ENCODE data around the gene SERPIND1.

The SERPIND1 gene

DNA sequence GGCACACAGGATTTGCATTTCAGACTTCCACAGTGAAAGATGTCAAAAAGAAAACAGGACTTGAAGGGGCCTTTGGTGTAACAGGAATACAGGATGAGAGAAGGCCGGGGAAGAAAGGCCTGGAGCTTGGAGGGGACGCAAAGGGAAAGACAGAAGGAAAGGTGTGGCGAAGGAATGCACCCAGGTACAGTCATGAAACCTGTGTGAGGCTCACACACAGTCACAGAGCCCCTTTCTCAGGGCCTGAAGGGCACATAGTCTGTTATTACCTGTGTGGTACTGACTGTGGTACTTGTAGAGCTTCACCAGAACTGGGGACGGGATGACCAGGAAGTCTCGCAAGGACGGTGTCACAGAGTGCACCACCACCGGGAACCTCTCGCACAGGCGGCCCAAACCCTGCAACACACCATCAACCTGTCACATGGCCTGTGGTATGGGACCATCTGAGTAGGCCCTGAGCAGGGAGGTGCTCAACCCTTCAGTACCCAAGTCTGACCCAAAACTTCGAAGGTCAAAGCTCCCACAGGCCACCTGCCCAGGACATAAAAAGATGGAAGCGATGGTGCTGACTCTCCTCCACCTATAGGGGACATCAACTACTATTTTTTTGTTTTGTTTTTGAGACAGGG lies 29.1 kb downstream of the SERPIND1 start:
- TF ChIP-seq REST (IDR thresholded peaks at IDR 0.05; ENCODE audit: insufficient read depth in 1 of 2, low read depth in 2 of 2, low read length in 2 of 2) = no peak
- TF ChIP-seq POLR2AphosphoS5 (IDR thresholded peaks at IDR 0.05; ENCODE audit: low read depth, low read length) = no peak
- TF ChIP-seq TAF1 (IDR thresholded peaks at IDR 0.05; ENCODE audit: borderline replicate concordance, insufficient read depth, low read length) = no peak
- TF ChIP-seq SIN3A (IDR thresholded peaks at IDR 0.05; ENCODE audit: borderline replicate concordance, insufficient read depth, low read length) = no peak
- TF ChIP-seq FOXP2 (optimal IDR thresholded peaks at IDR 0.05; ENCODE audit: borderline replicate concordance, extremely low read depth, extremely low read length, insufficient read depth) = no peak

DNA sequence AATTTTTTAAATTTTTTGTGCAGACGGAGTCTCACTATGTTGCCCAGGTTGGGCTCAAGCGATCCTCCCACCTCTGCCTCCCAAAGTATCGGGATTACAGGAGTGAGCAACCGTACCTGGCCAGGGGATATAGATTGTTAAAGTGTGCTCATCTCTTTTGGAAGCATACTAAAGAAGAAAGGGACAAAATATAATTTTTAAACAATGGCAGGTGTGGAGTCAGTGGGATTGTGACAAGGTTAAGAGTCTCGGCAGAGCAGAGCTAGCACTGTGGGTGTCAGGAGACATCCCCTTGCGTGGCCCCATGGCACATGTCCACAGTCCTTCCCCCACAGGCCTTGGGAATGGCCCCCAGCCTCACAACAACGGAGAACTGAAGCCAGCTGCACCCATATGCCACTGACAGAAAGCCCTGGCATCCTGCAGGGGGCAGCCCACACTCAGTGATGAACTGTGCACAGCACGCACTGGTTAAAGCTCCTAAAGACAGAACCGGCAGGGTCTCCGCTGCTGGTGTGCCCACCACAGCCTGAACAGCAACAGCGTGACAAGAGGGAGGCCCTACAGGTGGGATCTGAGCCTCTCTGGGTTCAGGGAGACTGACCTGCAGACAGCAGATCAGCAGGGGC lies 29.9 kb downstream of the SERPIND1 start:
- TF ChIP-seq SIN3A (IDR thresholded peaks at IDR 0.05; ENCODE audit: borderline replicate concordance, insufficient read depth, low read length) (no peak), POLR2AphosphoS5 (IDR thresholded peaks at IDR 0.05; ENCODE audit: low read depth, low read length) (no peak), FOXP2 (optimal IDR thresholded peaks at IDR 0.05; ENCODE audit: borderline replicate concordance, extremely low read depth, extremely low read length, insufficient read depth) (no peak)

GRCh38 chr22:20804650-20805049 lies 30.7 kb downstream of the SERPIND1 start:
- no peak for TF ChIP-seq SIN3A (IDR thresholded peaks at IDR 0.05; ENCODE audit: borderline replicate concordance, insufficient read depth, low read length)

GRCh38 chr22:20805972-20806471 lies 32.1 kb downstream of the SERPIND1 start:
- TF ChIP-seq POLR2AphosphoS5 (IDR thresholded peaks at IDR 0.05; ENCODE audit: low read depth, low read length) (no peak), REST (IDR thresholded peaks at IDR 0.05; ENCODE audit: insufficient read depth in 1 of 2, low read depth in 2 of 2, low read length in 2 of 2) (no peak), TAF1 (IDR thresholded peaks at IDR 0.05; ENCODE audit: borderline replicate concordance, insufficient read depth, low read length) (no peak), FOXP2 (optimal IDR thresholded peaks at IDR 0.05; ENCODE audit: borderline replicate concordance, extremely low read depth, extremely low read length, insufficient read depth) (no peak), SIN3A (IDR thresholded peaks at IDR 0.05; ENCODE audit: borderline replicate concordance, insufficient read depth, low read length) (no peak)

GRCh38 chr22:20807315-20807752 lies 33.4 kb downstream of the SERPIND1 start:
- no peak for TF ChIP-seq SIN3A (IDR thresholded peaks at IDR 0.05; ENCODE audit: borderline replicate concordance, insufficient read depth, low read length)
- TF ChIP-seq REST (IDR thresholded peaks at IDR 0.05; ENCODE audit: insufficient read depth in 1 of 2, low read depth in 2 of 2, low read length in 2 of 2) = no peak
- TF ChIP-seq FOXP2 (optimal IDR thresholded peaks at IDR 0.05; ENCODE audit: borderline replicate concordance, extremely low read depth, extremely low read length, insufficient read depth) = no peak
- no peak for TF ChIP-seq TAF1 (IDR thresholded peaks at IDR 0.05; ENCODE audit: borderline replicate concordance, insufficient read depth, low read length)
- no peak for TF ChIP-seq POLR2AphosphoS5 (IDR thresholded peaks at IDR 0.05; ENCODE audit: low read depth, low read length)

DNA sequence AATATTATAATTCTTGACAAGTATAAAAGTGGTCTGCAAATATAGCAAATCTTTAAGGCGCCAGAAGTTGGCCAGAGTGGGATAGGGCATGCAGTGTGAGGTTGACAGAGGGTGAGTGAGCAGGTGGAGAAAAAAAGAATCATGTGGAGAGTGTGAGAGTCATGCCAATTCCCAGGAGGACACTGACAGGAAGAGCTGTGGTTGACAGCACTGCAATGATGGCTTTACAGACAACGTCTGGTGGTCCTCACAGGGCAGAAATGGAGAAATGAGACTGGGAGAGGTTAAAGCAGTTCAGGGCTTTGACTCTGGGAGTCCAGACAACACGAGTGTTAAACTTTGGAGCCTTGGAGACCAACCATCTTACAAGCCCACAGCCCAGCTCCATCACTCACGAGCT lies 34.9 kb downstream of the SERPIND1 start:
- TF ChIP-seq TAF1 (IDR thresholded peaks at IDR 0.05; ENCODE audit: borderline replicate concordance, insufficient read depth, low read length) = no peak
- no peak for TF ChIP-seq REST (IDR thresholded peaks at IDR 0.05; ENCODE audit: insufficient read depth in 1 of 2, low read depth in 2 of 2, low read length in 2 of 2)
- no peak for TF ChIP-seq FOXP2 (optimal IDR thresholded peaks at IDR 0.05; ENCODE audit: borderline replicate concordance, extremely low read depth, extremely low read length, insufficient read depth)
- no peak for TF ChIP-seq SIN3A (IDR thresholded peaks at IDR 0.05; ENCODE audit: borderline replicate concordance, insufficient read depth, low read length)
- TF ChIP-seq POLR2AphosphoS5 (IDR thresholded peaks at IDR 0.05; ENCODE audit: low read depth, low read length) = no peak

Data from PFSK-1 (cell line).